ENCODE results near the gene MLLT6. TPM values are rescaled to one million over a fixed set of nuclear protein-coding genes. Genes with fewer than 3 reads are reported as not detected.

MLLT6 gene
- total RNA-seq, 1 experiment from 2014 or later = 50.6 TPM

DNA sequence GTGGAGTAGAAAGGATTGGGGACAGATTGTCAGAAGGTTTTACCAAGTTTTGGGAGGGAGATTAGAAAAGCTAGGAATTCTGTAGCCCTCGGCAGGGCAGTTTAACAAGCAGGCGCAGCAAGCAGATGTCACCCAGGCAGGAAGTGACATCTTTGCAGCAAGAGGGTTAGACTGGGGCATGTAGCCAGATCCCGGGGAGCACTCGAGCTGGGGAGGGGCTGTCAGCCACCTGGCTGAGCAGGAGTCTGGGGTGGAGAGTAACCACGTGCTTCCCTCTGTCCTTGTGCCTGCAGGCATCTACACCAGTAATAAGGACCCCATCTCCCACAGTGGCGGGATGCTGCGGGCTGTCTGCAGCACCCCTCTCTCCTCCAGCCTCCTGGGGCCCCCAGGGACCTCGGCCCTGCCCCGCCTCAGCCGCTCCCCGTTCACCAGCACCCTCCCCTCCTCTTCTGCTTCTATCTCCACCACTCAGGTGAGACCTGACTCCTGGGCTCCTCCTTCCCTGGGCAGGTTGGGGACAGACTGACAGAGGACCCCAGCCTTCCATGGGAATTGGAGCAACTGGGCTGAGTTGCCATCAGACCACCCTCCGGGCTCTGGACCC is 12.2 kb downstream of the MLLT6 start:
- ATAC-seq = no peak
- H3K36me3 ChIP-seq (ENCODE audit: control insufficient read depth, insufficient read depth, low read length) = no peaks in the 10 kb centered on the region
- POLR2A ChIA-PET = interaction anchor here (0.6 kb wide), 1 partner anchor 257 kb away, joined by 9 read pairs; no protein-coding TSS in a partner anchor

DNA sequence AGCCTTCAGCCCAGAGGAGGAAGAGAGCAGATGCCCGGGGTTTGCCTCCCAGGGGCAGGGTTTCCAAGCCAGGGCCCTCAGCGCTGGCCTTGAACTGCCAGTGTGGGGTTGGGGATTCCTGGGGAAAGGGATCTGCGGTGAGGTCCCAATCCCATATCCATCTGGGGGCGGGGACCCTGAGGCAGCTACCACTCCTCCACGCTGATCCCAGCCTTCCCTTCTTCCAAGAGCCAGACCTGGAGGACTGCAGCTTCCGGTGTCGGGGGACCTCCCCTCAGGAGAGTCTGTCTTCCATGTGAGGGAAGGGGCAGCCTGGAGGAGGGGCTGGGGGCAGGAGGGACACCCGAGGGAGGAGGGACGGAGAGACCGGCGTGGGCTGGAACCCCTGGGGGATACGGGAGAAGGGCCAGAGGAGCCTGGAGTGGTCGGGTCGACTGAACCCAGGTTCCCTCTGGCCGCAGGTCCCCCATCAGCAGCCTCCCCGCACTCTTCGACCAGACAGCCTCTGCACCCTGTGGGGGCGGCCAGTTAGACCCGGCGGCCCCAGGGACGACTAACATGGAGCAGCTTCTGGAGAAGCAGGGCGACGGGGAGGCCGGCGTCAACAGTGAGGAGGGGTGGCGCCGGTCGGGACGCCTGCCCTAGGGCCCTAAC is 14.3 kb downstream of the MLLT6 start:
- H3K27ac ChIP-seq (ENCODE audit: low read length) = no peak overlapping the region
- in situ Hi-C loops (cut with HindIII; ENCODE audit: low pct_unique_long_range_greater_than_20kb, low sequenced_read_pairs) (no loop called here), intact Hi-C loops (cut with micrococcal nuclease; ENCODE audit: unreplicated experiment) (no loop called here)
- H3K4me1 ChIP-seq (ENCODE audit: control insufficient read depth, insufficient read depth, low read length) = no peaks in the 10 kb centered on the region
- H3K36me3 ChIP-seq (ENCODE audit: control insufficient read depth, insufficient read depth, low read length) = no peaks in the 10 kb centered on the region
- no peaks in the 10 kb centered on the region for H3K9me3 ChIP-seq (ENCODE audit: control insufficient read depth, insufficient read depth, low read depth, low read length)
- no peak overlapping the region for H3K4me3 ChIP-seq (ENCODE audit: low read depth in 2 of 2, low read length in 2 of 2)
- no TSS peak for BruUV-seq (replicated peaks)
- CTCF ChIA-PET = interaction anchor here (0.5 kb wide), 1 partner anchor 64 kb away, joined by 4 read pairs; no protein-coding TSS in a partner anchor
- TF ChIP-seq, protein P1, sequence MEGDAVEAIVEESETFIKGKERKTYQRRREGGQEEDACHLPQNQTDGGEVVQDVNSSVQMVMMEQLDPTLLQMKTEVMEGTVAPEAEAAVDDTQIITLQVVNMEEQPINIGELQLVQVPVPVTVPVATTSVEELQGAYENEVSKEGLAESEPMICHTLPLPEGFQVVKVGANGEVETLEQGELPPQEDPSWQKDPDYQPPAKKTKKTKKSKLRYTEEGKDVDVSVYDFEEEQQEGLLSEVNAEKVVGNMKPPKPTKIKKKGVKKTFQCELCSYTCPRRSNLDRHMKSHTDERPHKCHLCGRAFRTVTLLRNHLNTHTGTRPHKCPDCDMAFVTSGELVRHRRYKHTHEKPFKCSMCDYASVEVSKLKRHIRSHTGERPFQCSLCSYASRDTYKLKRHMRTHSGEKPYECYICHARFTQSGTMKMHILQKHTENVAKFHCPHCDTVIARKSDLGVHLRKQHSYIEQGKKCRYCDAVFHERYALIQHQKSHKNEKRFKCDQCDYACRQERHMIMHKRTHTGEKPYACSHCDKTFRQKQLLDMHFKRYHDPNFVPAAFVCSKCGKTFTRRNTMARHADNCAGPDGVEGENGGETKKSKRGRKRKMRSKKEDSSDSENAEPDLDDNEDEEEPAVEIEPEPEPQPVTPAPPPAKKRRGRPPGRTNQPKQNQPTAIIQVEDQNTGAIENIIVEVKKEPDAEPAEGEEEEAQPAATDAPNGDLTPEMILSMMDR (IDR thresholded peaks at IDR 0.05) = no peak
- no peak for TF ChIP-seq SIN3A (IDR thresholded peaks at IDR 0.05; ENCODE audit: borderline replicate concordance, insufficient read depth, low read depth, low read length)
- TF ChIP-seq TCF7L2 (IDR thresholded peaks at IDR 0.05; ENCODE audit: low read depth, low read length) = no peak
- TF ChIP-seq, protein P2, sequence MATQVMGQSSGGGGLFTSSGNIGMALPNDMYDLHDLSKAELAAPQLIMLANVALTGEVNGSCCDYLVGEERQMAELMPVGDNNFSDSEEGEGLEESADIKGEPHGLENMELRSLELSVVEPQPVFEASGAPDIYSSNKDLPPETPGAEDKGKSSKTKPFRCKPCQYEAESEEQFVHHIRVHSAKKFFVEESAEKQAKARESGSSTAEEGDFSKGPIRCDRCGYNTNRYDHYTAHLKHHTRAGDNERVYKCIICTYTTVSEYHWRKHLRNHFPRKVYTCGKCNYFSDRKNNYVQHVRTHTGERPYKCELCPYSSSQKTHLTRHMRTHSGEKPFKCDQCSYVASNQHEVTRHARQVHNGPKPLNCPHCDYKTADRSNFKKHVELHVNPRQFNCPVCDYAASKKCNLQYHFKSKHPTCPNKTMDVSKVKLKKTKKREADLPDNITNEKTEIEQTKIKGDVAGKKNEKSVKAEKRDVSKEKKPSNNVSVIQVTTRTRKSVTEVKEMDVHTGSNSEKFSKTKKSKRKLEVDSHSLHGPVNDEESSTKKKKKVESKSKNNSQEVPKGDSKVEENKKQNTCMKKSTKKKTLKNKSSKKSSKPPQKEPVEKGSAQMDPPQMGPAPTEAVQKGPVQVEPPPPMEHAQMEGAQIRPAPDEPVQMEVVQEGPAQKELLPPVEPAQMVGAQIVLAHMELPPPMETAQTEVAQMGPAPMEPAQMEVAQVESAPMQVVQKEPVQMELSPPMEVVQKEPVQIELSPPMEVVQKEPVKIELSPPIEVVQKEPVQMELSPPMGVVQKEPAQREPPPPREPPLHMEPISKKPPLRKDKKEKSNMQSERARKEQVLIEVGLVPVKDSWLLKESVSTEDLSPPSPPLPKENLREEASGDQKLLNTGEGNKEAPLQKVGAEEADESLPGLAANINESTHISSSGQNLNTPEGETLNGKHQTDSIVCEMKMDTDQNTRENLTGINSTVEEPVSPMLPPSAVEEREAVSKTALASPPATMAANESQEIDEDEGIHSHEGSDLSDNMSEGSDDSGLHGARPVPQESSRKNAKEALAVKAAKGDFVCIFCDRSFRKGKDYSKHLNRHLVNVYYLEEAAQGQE (IDR thresholded peaks at IDR 0.05; ENCODE audit: insufficient read depth in 1 of 2, low read depth in 2 of 2, low read length in 1 of 2) = no peak
- no peak for TF ChIP-seq POLR2AphosphoS5 (IDR thresholded peaks at IDR 0.05; ENCODE audit: low read depth, low read length)
- no peak for DNase-seq (ENCODE audit: low read depth, low spot score)
- ATAC-seq = no peak
- H3K27me3 ChIP-seq (ENCODE audit: control insufficient read depth, insufficient read depth, low read length) = no peaks in the 10 kb centered on the region
- POLR2A ChIA-PET = no interaction called here

More for the DNA sequence above, 12.2 kb downstream of the MLLT6 start:
- in situ Hi-C loops (cut with HindIII; ENCODE audit: low pct_unique_long_range_greater_than_20kb, low sequenced_read_pairs) (no loop called here), intact Hi-C loops (cut with micrococcal nuclease; ENCODE audit: unreplicated experiment) (no loop called here)
- H3K27ac ChIP-seq (ENCODE audit: low read length) = no peak overlapping the region
- H3K4me1 ChIP-seq (ENCODE audit: control insufficient read depth, insufficient read depth, low read length) = no peaks in the 10 kb centered on the region
- CTCF ChIA-PET = interaction anchor here (0.5 kb wide), 1 partner anchor 39 kb away, joined by 3 read pairs; no protein-coding TSS in a partner anchor
- DNase-seq (ENCODE audit: low read depth, low spot score) = no peak
- no TSS peak for BruUV-seq (replicated peaks)
- H3K9me3 ChIP-seq (ENCODE audit: control insufficient read depth, insufficient read depth, low read depth, low read length) = no peaks in the 10 kb centered on the region
- no peak for TF ChIP-seq TCF7L2 (IDR thresholded peaks at IDR 0.05; ENCODE audit: low read depth, low read length)
- TF ChIP-seq, protein P2 (IDR thresholded peaks at IDR 0.05; ENCODE audit: insufficient read depth in 1 of 2, low read depth in 2 of 2, low read length in 1 of 2) = no peak
- no peak for TF ChIP-seq POLR2AphosphoS5 (IDR thresholded peaks at IDR 0.05; ENCODE audit: low read depth, low read length)
- TF ChIP-seq SIN3A (IDR thresholded peaks at IDR 0.05; ENCODE audit: borderline replicate concordance, insufficient read depth, low read depth, low read length) = no peak
- TF ChIP-seq, protein P1 (IDR thresholded peaks at IDR 0.05) = no peak
- no peaks in the 10 kb centered on the region for H3K27me3 ChIP-seq (ENCODE audit: control insufficient read depth, insufficient read depth, low read length)
- no peak overlapping the region for H3K4me3 ChIP-seq (ENCODE audit: low read depth in 2 of 2, low read length in 2 of 2)

Data from Panc1 (cell line).